NK-92 (cell line): ENCODE measurements around the gene EIF4E1B.

Experiments used
- DNase-seq: peaks from one replicate; lab custom pipeline; 2025; ENCODE audit not compliant: unreplicated experiment; lab: John Stamatoyannopoulos, UW

Gene EIF4E1B

DNA sequence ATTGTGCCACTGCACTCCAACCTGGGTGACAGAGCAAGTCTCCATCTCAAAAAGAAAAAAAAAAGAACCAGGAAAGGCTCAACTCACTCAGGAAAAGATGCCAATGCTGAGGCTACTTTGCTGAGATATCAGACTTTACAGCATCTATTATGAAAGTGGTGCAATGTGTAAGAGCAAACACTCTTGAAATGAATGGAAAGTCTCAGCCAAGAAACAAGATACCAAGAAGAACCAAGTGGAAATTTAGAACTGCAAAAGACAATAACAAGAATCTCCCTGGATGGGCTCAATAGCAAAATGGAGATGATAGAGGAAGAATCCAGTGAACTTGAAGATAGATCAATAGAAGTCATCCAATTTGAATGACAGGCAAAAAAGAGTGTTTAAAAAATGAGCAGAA lies 54.5 kb downstream of the EIF4E1B start:
- DNase-seq, result no peak

DNA sequence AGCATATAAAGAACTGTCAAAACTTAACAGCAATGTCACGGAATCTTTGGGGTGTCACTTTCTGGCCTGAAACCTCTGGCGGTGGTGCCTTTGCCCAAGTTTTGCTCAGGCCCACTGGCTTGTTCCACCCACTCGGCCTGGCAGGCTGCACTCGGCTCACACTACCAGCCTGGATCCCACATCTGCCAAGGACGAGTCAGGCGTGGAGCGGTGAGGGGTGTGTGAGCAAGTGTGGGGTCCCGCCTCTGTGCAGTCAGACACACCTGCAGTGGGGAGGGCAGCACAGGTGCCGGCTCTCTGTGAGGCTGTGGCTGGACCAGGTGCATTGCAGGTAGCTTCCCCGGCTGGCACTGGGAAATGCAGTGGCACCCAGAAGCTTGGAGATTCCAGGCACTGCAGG lies 56.8 kb downstream of the EIF4E1B start:
- DNase-seq, result no peak

DNA sequence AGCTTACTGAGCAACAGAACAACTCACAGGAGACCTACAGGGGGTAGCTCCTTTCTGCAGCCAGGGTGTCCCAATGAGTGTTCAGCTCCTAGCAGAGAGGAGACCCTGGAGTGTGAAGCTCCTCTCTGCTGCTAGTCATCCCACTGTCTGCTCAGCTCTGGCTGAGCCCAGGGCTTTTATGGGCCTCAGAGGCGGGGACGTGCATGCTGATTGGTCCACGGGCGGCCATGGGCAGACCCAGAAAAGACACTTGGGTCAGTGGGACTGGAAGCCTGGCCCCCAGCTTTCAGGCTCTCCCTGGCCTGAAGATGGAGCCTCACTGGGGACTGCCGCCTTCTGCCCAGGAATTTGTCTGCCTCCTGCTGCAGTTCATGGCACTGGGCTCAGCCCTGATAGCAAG lies 57.4 kb downstream of the EIF4E1B start:
- DNase-seq, result no peak

DNA sequence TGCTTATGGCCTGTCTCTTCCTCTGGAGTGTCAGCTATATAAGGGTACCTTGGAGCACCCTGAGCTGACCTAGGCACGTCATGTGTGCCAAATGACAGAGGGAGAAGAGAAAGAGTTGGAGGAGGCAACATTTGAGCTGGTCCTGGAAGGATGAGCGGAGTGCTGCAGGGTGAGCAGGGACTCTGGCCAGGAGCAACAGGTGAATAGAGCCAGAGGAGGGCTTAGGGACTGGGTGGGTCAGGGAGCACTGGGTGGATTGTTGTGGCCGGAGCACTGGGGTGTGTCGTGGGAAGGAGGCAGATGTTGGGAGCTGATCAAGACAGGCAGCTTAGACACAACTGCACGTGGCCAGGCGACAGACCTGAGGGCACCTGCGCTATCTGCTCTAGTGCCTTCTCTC lies 60.4 kb downstream of the EIF4E1B start:
- no peak for DNase-seq

DNA sequence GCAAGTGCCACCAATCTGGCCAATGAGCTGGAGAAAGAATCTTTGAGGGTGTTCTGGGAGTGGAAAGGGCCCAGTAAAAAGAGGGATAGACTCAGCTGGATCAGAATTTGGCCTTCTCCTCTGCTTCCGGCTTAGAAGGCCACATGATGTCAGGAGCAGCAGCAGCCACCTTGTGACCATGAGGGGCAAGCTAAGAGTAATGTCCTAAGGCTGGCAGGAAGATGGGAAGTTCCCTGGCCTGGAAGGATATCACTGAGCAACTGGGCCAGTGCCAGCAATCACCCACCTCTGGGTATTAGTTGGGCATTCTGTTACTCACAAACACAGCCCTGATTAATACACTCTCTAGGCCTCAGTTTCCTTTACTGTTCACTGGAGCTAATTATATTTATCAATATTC lies 61.0 kb downstream of the EIF4E1B start:
- DNase-seq, result no peak

DNA sequence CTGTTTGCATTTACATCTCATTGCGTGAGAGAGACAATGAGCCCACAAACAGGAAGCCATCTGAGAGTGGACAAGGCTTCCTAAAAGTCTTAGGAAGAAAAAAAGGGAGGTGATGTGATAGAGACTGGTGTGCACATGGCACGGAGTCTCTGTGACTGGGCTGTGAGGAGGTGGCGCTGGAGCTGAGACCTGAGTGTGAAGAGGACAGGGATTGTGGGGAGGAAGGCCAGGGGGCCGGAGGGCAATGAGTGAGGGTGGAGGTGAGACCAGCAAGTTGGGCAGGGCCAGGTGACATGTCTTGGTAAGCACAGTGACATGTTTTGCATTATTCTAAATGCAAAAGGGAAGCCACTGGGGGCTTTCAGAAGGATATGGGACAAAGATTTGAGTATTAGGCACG lies 61.9 kb downstream of the EIF4E1B start:
- DNase-seq, result no peak

DNA sequence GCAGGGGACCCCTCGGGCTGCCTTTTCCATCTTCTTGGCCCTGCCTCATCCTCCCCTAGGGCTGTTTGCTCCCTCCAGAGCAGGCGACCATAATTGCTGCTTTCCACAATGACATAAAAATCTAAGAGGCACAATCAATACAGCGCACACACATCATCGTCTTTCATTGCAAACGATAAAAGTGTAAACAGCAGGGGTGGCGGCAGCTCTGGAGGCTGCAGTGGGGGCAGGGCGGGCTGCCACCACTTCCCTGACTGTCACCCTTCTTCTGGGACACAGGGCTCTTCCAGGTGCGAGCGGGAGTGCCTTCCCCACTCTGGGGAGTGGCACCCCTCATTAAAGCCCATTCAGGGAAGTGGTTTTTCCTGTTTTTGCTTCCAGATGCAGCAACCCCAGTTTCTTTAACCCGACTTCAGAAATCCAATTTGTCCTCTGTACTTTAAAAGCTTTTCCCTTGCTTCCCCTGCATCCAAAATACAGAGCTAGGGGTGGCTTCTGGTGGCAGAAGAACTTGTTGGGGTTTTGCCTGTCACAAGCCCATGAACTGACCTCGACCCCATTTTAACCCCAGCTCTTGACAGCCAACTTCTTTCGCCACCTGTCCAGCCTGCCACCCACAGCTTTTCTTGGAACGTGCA lies 62.5 kb downstream of the EIF4E1B start:
- no peak for DNase-seq

DNA sequence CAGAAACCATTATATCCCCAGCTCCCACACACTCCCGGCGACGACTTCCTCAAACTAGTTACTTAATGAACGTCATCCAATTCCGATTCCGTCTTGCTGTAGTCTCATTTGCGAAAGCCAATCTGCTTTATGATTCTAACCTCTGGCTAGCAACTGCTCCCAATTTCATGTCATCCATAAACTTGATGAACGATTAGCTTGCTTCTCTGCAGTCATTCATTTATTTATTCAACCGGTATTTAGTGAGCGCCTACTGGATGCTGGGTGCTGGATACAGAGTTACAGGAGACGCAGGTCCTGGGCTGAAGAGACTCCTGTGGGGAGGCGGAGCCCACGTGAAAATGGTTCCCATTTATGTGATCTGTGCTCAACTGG lies 63.0 kb downstream of the EIF4E1B start:
- DNase-seq, result no peak

DNA sequence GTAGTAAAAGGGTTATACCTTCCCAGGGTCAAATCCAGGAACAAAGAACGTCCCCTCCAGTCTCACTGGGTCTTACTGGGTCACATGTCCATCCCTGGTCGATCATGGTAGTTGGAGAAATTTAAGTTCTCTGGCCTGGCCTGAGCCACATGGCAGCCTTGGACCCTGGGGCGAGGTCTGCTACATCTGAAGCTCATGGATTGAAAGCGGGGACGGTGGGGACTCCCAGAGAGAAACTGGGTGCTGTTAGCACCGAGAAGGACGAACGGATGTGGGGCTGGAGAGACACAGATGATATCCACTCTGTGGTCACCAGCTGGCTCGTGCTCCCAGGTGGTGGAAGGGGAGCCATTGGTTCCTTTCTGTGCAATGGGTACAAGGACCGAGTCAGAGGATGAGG lies 63.7 kb downstream of the EIF4E1B start:
- DNase-seq, result no peak

DNA sequence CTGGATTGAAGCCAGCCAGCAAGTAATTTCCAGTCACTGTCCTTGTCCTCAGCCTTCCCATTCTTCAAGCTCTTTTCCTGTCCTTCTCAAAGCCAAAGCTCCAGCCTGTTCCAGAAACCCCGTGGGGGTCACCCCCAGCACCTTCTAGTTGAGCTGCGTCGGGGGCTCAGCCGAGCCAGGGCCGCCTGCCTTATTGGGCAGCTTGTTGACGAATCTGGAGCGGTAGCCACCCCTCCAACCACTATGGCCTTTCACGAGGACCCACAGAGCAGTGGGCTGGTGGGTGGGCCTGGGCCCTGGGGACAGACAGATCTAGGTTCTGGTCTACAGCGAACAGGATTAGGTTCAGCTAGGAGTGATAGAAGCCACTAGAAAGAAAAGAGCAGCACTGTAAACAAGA lies 64.2 kb downstream of the EIF4E1B start:
- DNase-seq, result no peak

DNA sequence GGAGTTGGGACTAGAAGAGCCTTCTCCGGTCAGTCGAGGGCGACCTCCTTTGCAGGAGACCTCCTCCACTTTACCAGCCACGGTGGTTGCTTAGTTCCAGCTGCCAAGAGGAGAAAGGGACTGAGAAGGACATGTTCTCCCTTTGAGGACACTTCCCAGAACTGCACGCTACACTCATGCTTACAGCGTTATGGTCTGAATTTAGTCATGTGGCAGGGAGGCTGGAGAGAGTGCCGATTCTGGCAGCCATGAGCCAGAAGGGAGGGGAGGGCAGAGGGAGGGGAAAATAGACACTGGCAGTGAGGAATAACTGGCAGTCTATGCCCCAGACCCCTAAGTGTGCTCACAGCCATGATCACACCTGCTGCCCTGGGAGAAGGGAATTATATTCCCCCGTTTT lies 64.6 kb downstream of the EIF4E1B start:
- no peak for DNase-seq
